GM18907 (cell line): ENCODE data around the gene RAD18.

Source experiments
- ATAC-seq: cut with Tn5 transposase; IDR thresholded peaks from one replicate; pipeline ENCODE4 v1.9.1; 2021; ENCODE audit warnings: mild to moderate bottlenecking, moderate library complexity; ENCODE audit not compliant: unreplicated experiment

The RAD18 gene

GRCh38 chr3:8985876-8986275 is 22.6 kb upstream of the RAD18 start:
- no peak for ATAC-seq

GRCh38 chr3:8985411-8985831 is 22.1 kb upstream of the RAD18 start:
- no peak for ATAC-seq

DNA sequence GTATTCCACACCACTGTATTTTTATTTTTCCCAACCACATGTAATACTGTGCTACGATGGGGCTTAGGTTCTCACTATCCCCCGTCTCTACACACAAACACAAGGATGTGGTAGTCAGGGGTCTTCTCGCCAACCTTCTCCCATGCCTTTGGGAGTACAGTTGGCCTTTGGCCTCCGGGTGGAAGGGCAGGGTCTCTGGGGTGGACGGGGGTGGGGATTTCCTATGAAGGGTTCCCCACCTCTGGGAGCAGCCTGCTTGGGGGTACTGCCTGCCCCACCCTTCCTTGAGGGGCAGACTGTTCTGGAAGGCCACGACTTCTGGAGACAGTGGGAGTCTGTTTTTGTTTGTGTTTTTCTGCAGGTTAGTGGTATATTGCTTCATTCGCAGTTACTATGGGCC is 21.3 kb upstream of the RAD18 start:
- no peak for ATAC-seq

DNA sequence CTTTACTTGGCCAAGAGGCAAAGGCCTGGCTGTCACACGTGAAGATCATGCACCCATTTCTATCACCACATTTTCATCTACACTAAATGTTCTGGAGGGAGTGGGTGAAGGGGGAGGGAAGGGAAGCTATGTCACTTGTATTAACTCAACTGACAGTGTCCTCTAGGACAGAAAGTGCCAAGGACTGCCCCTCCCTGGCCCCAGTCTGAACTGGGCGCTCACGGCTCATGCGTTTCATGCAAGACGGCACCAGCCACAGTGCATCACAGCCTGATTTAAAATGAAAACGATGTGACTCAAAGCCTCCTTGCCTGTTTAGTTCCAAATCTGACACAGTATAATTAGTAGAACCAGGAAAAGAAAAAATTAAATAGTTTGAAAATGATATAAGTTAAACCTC is 20.8 kb upstream of the RAD18 start:
- no peak for ATAC-seq

GRCh38 chr3:8983591-8983990 is 20.3 kb upstream of the RAD18 start:
- no peak for ATAC-seq

GRCh38 chr3:8983026-8983425 is 19.8 kb upstream of the RAD18 start:
- no peak for ATAC-seq

DNA sequence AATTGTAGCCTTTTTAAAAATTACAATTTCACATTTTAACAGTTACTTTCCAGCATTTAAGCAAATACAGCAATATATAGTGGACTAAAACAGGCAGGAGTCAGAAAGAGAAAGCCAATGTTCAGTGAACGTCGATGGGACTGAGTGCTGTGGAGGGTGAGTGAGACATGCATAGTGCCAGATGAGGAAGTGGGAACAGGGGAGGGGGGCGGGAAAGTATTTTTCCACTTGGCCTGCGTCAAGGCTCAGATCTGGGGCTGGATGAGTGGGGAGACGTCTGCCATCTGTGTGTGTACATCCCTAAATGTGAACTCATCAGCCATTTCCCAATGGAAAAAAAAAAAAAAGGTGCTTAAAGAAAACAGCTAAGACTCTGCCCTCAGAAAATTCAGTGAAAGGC is 19.2 kb upstream of the RAD18 start:
- no peak for ATAC-seq

GRCh38 chr3:8981700-8982099 is 18.4 kb upstream of the RAD18 start:
- ATAC-seq, result no peak

- no peak for ATAC-seq
These were observed 18.0 kb upstream of the RAD18 start for GRCh38 chr3:8981296-8981695.

- no peak for ATAC-seq
These were observed 17.5 kb upstream of the RAD18 start for GRCh38 chr3:8980756-8981257.

- no peak for ATAC-seq
These were observed 16.0 kb upstream of the RAD18 start for GRCh38 chr3:8979262-8979661.

- ATAC-seq, result no peak
These were observed 15.3 kb upstream of the RAD18 start for GRCh38 chr3:8978551-8978950.

DNA sequence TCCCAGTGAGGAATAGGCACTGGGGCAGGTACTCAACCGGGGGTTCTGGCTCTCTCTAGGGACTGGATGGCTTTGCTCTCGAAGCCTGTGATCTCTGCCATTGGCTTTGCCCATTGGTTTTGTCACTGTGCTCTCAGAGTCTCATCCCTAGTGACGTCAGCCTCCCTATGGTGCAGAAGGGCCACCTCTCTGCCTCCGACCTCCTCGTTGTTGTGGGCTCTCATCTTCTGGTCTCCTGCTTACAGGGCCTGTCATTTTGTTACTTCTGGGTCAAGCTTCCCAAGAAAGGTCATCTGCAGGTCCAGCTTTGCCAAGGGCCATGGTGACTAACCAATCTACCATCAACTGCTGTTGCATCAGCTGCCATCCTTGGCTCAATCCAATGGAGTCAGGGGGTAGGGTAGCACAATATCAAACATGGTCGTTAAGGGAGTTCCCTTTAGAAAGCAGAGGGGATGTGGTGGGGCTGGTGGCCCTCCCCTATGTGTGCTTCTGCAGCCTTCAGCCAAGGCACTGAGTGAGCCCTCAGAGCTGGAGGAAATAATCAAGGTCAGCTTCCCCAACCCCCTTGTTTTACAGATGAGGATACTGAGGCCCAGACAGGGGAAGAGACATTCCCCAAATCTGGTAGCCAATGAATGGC is 13.4 kb upstream of the RAD18 start:
- ATAC-seq, result no peak

GRCh38 chr3:8975081-8976020 is 12.1 kb upstream of the RAD18 start:
- no peak for ATAC-seq

GRCh38 chr3:8974458-8974857 is 11.2 kb upstream of the RAD18 start:
- ATAC-seq, result no peak

DNA sequence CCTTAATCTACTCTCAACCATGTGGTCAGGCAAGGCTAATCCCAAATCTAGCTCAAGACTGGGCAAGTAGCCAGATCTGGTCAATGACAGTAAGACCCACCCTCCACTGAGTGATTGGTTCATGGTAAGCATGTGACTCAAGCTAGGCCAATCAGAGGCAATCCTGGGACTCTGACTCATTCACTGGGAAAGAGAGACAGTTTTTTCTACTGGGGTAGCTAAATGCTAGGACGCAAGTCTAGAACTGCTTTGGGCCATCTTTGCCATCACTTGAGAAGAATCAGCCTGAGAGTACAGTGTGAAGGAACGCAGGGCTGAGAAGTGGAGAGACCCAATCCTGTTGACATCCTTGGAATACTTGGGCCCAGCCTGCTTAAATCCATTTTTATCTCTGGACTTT is 9.4 kb upstream of the RAD18 start:
- ATAC-seq, result no peak

DNA sequence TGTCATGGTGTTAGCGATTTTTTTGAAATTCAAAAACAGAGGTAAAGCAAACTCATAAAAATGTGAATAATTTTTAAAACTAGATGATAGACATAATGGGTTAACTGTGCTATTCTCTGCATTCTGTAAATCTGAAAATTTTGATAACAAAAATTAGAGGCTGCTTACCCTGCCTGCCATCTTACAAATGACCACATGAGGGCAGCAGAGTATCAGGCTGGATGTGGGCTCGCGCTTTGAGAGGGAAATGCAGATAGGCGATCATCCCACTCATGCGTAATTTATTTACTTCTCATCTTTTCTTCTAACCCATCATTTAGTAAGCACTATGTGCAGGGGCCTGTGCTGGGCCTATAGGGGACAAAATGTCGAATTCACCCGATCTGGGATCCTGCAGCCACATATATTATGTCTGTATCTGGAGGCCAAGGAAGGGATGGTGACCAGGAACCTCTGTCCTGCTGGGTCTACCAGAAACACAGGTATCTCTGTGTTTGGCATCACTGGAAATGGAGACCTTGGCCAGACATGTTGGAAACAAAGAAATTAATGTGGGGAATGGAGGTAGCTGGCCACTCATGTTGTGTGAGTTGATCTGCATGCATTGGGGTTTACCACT is 7.8 kb upstream of the RAD18 start:
- ATAC-seq, result peak; percentile 41

- no peak for ATAC-seq
These were observed 6.0 kb upstream of the RAD18 start for GRCh38 chr3:8969241-8969640.

GRCh38 chr3:8968375-8968882 is 5.2 kb upstream of the RAD18 start:
- ATAC-seq, result no peak

DNA sequence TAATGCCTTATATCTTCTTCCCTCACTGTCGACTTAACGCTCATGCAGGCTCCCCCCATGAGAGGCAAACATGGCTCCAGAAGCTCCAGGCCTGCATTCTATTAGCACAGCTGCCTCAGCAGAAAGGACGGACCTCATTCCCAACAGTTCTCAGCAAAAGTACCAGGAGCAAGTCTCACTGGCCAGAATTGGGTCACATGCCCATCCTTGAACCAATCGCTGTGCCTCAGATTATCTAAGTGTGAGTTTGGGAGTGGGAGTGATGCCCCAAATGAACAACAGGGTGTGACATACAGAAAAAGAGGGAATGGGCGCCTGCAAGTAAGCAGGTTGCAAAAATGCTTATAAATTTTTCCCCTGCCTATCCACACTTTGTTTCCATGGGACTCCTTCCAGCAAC is 4.3 kb upstream of the RAD18 start:
- no peak for ATAC-seq

DNA sequence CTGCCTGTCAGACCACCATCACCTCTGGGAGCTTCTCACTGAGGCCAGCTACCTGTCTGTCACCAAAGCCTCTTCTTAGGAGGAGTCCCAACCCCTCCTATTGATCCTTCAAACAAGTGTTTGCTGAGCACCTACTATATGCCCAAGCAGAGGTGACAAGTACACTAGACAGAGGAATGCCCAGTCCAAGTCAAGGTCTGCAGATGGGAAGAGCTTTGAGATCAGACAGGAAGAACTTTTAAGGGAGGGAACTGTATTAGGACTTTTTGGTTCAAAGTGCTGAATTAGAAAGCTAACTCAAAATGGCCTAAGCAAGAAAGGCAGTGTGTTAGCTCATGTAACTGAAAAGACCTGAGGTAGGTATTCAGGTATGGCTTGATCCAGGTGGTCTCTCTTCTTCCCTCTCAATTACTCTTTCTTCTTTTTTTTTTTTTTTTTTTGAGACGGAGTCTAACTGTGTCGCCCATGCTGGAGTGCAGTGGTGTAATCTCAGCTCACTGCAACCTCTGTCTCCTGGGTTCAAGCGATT is 3.6 kb upstream of the RAD18 start:
- ATAC-seq, result no peak
